HG03097 (cell line): ENCODE measurements around the gene APBB2.
A peak's percentile ranks its signal among the peaks of the same experiment; 100 is the strongest.

ENCODE experiments used
- ATAC-seq: cut with Tn5 transposase; IDR thresholded peaks from one replicate; pipeline ENCODE4 v1.9.1; 2021; ENCODE audit not compliant: unreplicated experiment, low FRiP score

The APBB2 gene

GRCh38 chr4:40878548-40879055 lies 335.7 kb downstream of the APBB2 start:
- ATAC-seq: no peak

GRCh38 chr4:40877081-40877480 lies 337.3 kb downstream of the APBB2 start:
- no peak for ATAC-seq

GRCh38 chr4:40875507-40876150 lies 338.7 kb downstream of the APBB2 start:
- no peak for ATAC-seq

- ATAC-seq: no peak
Measured at GRCh38 chr4:40874901-40875300, 339.4 kb downstream of the APBB2 start.

- no peak for ATAC-seq
Measured at GRCh38 chr4:40874331-40874730, 340.0 kb downstream of the APBB2 start.

GRCh38 chr4:40871695-40872250 lies 342.6 kb downstream of the APBB2 start:
- ATAC-seq: no peak

- ATAC-seq: no peak
Measured at GRCh38 chr4:40870150-40870549, 344.2 kb downstream of the APBB2 start.

- ATAC-seq: no peak
Measured at GRCh38 chr4:40865696-40866095, 348.6 kb downstream of the APBB2 start.

- ATAC-seq: no peak
Measured at GRCh38 chr4:40864531-40864930, 349.8 kb downstream of the APBB2 start.

GRCh38 chr4:40858962-40859361 lies 355.4 kb downstream of the APBB2 start:
- ATAC-seq: no peak

GRCh38 chr4:40857956-40858355 lies 356.4 kb downstream of the APBB2 start:
- ATAC-seq: no peak

GRCh38 chr4:40856840-40857362 lies 357.4 kb downstream of the APBB2 start:
- peak; percentile 93 for ATAC-seq

GRCh38 chr4:40856277-40856839 lies 358.0 kb downstream of the APBB2 start:
- ATAC-seq: no peak

GRCh38 chr4:40850496-40850895 lies 363.8 kb downstream of the APBB2 start:
- no peak for ATAC-seq

GRCh38 chr4:40848940-40849339 lies 365.4 kb downstream of the APBB2 start:
- ATAC-seq: no peak

- ATAC-seq: no peak
Measured at GRCh38 chr4:40848251-40848650, 366.1 kb downstream of the APBB2 start.

GRCh38 chr4:40846532-40846931 lies 367.8 kb downstream of the APBB2 start:
- ATAC-seq: no peak

- ATAC-seq: no peak
Measured at GRCh38 chr4:40845154-40845835, 369.0 kb downstream of the APBB2 start.

GRCh38 chr4:40844261-40844660 lies 370.1 kb downstream of the APBB2 start:
- ATAC-seq: no peak

GRCh38 chr4:40843696-40844095 lies 370.6 kb downstream of the APBB2 start:
- ATAC-seq: no peak

GRCh38 chr4:40842725-40843423 lies 371.5 kb downstream of the APBB2 start:
- no peak for ATAC-seq
